Prostate gland (tissue), 2 donors: ENCODE measurements around the gene TOP1. TPM values are rescaled to one million over a fixed set of nuclear protein-coding genes. Genes with fewer than 3 reads are reported as not detected.

ENCODE experiments used
- DNase-seq: peaks from one replicate; pipeline ENCODE4 v3.0.0-alpha.2; 2019; ENCODE audit warnings: low spot score
- H3K27ac ChIP-seq, 2 donors: fragments of 200-600 bp; sonication (generic); 2 replicates each; pipeline ENCODE4 v1.5.1; 2017 to 2019
- H3K27me3 ChIP-seq: fragments of 200-600 bp; sonication (generic); replicated peaks from 2 replicates; pipeline ENCODE4 v1.5.1; 2019; ENCODE audit not compliant: insufficient read depth
- H3K36me3 ChIP-seq, 2 donors: fragments of 200-600 bp; sonication (generic); 1 replicate in 1 of 2; 2 replicates in 1 of 2; pipeline versions ENCODE4 v1.5.1 to v1.8.1; 2017 to 2019
- H3K4me1 ChIP-seq: fragments of 200-600 bp; sonication (generic); replicated peaks from 2 replicates; pipeline ENCODE4 v1.5.1; 2019
- H3K4me3 ChIP-seq, 2 donors: fragments of 200-600 bp; sonication (generic); 2 replicates each; pipeline ENCODE4 v1.5.1; 2017 to 2019
- H3K9me3 ChIP-seq: fragments of 200-600 bp; sonication (generic); 2 replicates; pipeline ENCODE4 v1.5.1; 2017
- CTCF ChIP-seq, 4 experiments: fragments of 200-600 bp in 2 of 4; fragments of 450-650 bp in 2 of 4; sonication (generic) in 2 of 4; IDR thresholded peaks; 1 replicate in 3 of 4; 2 replicates in 1 of 4; pipeline ENCODE4 v1.5.1; 2016 to 2019; ENCODE audit warnings: antibody characterized with exemption in 4 of 4, mild to moderate bottlenecking in 2 of 4, moderate library complexity in 2 of 4
- POLR2A ChIP-seq: fragments of 450-650 bp; IDR thresholded peaks from one replicate; pipeline ENCODE4 v1.6.1; 2016; ENCODE audit warnings: antibody characterized with exemption, mild to moderate bottlenecking
- POLR2AphosphoS5 ChIP-seq: sonication (generic); formaldehyde crosslinking; IDR thresholded peaks from one replicate; pipeline ENCODE4 v1.6.1; 2017; ENCODE audit warnings: antibody characterized with exemption
- WGBS: methylation state at CpG from one replicate; pipeline ENCODE4 v1.1.5; 2018; 5-methylcytosine and 5-hydroxymethylcytosine counted together
- intact Hi-C: fragments of 100-400 bp; cut with DNase I; formaldehyde crosslinking; loops from one replicate; pipeline ENCODE4 v1.14.2; 2022
- total RNA-seq, 2 donors: library from RNA; depleted of rRNA; stranded (reverse); fragments of >200 nt; gene quantifications; one replicate each; pipeline ENCODE4 v1.1.0, GENCODE V29; 2016

TOP1 gene
- total RNA-seq, 2 donors from 2014 or later: 32.3 to 36.9 TPM

DNA sequence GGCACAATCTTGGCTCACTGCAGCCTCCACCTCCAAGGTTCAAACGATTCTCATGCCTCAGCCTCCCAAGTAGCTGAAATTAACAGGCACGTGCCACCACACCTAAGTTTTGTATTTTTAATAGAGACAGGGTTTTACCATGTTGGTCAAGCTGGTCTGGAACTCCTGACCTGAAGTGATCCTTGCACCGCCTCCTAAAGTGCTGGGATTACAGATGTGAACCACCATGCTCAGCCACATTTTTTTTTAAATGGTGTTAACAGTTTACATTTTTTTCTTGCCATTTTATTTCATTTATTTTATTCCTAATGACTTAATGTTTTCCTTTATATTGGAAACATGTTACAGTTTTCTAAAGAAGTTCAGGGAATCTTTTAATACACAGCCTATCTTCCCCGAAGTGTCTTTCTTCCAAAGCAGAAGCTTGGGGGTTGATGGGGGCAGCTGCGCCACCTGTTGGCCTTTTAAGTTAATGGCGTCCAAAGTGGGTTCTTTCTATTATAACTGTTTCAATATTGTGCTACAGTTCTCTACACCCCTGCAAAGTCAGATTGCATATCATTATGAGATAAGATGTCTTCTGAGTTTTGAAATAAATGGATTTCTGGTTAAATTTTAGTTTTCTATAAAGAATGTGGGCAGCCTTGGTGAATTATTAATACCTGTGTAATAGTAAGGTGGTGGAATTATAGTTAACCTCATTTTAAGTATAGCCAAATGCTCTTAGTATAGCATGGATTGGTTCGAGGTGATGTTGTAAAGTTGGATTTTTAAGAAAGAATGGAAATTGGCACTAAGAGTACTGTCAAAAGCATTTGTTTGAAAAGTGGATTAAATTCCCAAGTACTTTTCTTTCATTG lies 66.7 kb downstream of the TOP1 start:
- no peak overlapping the region for H3K27ac ChIP-seq
- DNase-seq: peak; percentile 47
- H3K9me3 ChIP-seq: no peaks in the 10 kb centered on the region
- WGBS: 45% methylated on average over 7 of the region's 7 CpGs
- no peaks in the 10 kb centered on the region for H3K4me1 ChIP-seq
- H3K36me3 ChIP-seq: peaks cover 0 to 4% of the 10 kb centered on the region in 2 donors
- intact Hi-C loops: loop anchor here (1.0 to 2.0 kb wide), 2 partner anchors 105 to 127 kb away; no protein-coding TSS in a partner anchor
- no peaks in the 10 kb centered on the region for H3K27me3 ChIP-seq
- no peak overlapping the region for H3K4me3 ChIP-seq
- TF ChIP-seq POLR2A (no peak), POLR2AphosphoS5 (peak; percentile 32), CTCF (IDR thresholded peaks at IDR 0.05) (peak; percentile 61 to 82 (median 78))

DNA sequence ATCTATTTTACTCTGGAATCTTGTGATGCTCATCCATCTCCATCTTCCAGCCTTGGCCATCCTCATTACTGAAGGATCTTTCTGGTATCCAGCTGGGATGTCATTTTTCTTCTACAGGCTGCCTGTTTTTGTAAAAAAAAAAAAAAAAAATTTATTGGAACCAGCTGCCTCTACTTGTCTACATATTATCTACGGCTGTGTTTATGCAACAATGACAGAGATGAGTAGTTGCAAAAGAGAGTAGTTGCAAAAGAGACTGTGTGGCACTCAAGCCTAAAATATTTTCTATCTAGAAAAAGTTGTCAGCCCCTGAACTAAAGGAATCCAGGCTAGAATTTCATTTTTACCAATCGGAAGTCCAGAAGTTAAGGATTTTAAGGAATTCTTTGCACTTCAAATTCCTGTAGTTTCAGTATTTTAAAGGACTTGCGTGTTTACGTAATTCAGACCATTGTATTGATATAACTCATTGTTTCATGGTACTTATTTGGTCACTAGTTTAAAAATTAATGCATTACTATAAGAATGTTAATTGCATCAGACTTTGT lies 70.2 kb downstream of the TOP1 start:
- no peak overlapping the region for H3K27ac ChIP-seq
- H3K4me3 ChIP-seq: no peak overlapping the region
- H3K36me3 ChIP-seq: peaks cover 0 to 4% of the 10 kb centered on the region in 2 donors
- no peak for DNase-seq
- no peaks in the 10 kb centered on the region for H3K4me1 ChIP-seq
- H3K9me3 ChIP-seq: no peaks in the 10 kb centered on the region
- 73% methylated on average over 4 of the region's 4 CpGs for WGBS
- intact Hi-C loops: no loop called here
- H3K27me3 ChIP-seq: no peaks in the 10 kb centered on the region
- TF ChIP-seq POLR2AphosphoS5 (no peak), POLR2A (no peak), CTCF (IDR thresholded peaks at IDR 0.05) (no peak)

DNA sequence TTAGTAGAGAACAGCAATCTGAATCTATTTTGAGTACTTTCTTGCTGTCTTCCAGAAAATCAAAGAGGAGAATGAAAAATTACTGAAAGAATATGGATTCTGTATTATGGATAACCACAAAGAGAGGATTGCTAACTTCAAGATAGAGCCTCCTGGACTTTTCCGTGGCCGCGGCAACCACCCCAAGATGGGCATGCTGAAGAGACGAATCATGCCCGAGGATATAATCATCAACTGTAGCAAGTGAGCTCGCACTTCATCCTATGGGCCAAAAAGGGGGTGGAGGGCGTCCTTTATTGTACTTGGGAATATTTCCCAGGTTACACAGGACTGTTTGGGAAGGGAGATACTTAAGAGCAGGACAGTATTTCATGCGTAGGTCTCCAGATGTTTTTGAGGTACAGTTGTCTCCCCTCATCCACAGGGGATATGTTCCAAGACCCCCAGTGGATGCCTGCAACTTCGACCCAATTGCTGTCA lies 71.4 kb downstream of the TOP1 start:
- H3K27ac ChIP-seq: no peak overlapping the region
- no peaks in the 10 kb centered on the region for H3K27me3 ChIP-seq
- no peak for DNase-seq
- H3K4me1 ChIP-seq: no peaks in the 10 kb centered on the region
- WGBS: 87% methylated on average over 9 of the region's 9 CpGs
- no peak overlapping the region for H3K4me3 ChIP-seq
- peaks cover 0 to 4% of the 10 kb centered on the region in 2 donors for H3K36me3 ChIP-seq
- TF ChIP-seq POLR2A: no peak
- no peak for TF ChIP-seq CTCF (IDR thresholded peaks at IDR 0.05)
- TF ChIP-seq POLR2AphosphoS5: no peak
- no peaks in the 10 kb centered on the region for H3K9me3 ChIP-seq
- intact Hi-C loops: no loop called here

DNA sequence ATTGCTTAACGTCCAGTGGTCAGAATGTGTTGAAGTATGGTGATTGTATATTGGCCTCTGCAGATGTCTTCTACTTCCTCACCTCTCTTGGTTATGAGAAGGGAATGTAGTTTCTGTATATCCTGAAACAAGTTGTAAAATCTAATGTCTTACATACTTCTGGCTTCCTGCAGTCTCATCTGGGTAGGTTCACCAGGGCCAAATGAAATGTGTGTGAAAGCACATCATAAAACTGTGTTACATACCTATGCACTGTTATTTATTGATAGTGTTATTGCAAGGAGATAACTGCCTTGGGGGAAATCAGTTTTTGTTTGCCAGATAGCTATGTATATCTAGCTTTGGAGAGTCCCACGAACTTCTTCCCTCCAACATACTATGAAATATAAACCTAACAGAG lies 73.0 kb downstream of the TOP1 start:
- 79% methylated on average over 2 of the region's 2 CpGs for WGBS
- H3K9me3 ChIP-seq: no peaks in the 10 kb centered on the region
- no peak for DNase-seq
- H3K27me3 ChIP-seq: no peaks in the 10 kb centered on the region
- H3K36me3 ChIP-seq: peaks cover 0 to 4% of the 10 kb centered on the region in 2 donors
- no peak overlapping the region for H3K4me3 ChIP-seq
- H3K4me1 ChIP-seq: no peaks in the 10 kb centered on the region
- intact Hi-C loops: no loop called here
- TF ChIP-seq CTCF (IDR thresholded peaks at IDR 0.05) (no peak), POLR2AphosphoS5 (no peak), POLR2A (no peak)
- H3K27ac ChIP-seq: no peak overlapping the region
